MG63 (cell line): ENCODE data around the gene FMNL3. TPM values are rescaled to one million over a fixed set of nuclear protein-coding genes. Genes with fewer than 3 reads are reported as not detected.
A peak's percentile ranks its signal among the peaks of the same experiment; 100 is the strongest.

ENCODE experiments used
- DNase-seq: peaks from one replicate; pipeline ENCODE4 v3.0.0-alpha.2; 2020
- H3K27me3 ChIP-seq: fragments of 250-450 bp; sonication (Bioruptor Pico); 2 replicates; pipeline ENCODE4 v1.5.1; 2020; ENCODE audit warnings: mild to moderate bottlenecking, moderate library complexity
- H3K36me3 ChIP-seq: fragments of 250-450 bp; sonication (Bioruptor Pico); 2 replicates; pipeline ENCODE4 v1.5.1; 2020; ENCODE audit warnings: mild to moderate bottlenecking, moderate library complexity
- H3K4me3 ChIP-seq: fragments of 250-450 bp; sonication (Bioruptor Pico); 2 replicates; pipeline ENCODE4 v1.5.1; 2020; ENCODE audit warnings: mild to moderate bottlenecking, moderate library complexity
- H3K9me3 ChIP-seq: fragments of 250-450 bp; sonication (Bioruptor Pico); 2 replicates; pipeline ENCODE4 v1.5.1; 2020; ENCODE audit warnings: mild to moderate bottlenecking, moderate library complexity
- total RNA-seq: library from RNA; depleted of rRNA; stranded (reverse); fragments of >200 nt; shearing (Covaris generic); gene quantifications from 2 replicates; pipeline ENCODE4 v1.2.3, GENCODE V29; 2014; ENCODE audit warnings: low replicate concordance

FMNL3 gene
- total RNA-seq, 1 experiment from 2014 or later = 12.8 TPM

DNA sequence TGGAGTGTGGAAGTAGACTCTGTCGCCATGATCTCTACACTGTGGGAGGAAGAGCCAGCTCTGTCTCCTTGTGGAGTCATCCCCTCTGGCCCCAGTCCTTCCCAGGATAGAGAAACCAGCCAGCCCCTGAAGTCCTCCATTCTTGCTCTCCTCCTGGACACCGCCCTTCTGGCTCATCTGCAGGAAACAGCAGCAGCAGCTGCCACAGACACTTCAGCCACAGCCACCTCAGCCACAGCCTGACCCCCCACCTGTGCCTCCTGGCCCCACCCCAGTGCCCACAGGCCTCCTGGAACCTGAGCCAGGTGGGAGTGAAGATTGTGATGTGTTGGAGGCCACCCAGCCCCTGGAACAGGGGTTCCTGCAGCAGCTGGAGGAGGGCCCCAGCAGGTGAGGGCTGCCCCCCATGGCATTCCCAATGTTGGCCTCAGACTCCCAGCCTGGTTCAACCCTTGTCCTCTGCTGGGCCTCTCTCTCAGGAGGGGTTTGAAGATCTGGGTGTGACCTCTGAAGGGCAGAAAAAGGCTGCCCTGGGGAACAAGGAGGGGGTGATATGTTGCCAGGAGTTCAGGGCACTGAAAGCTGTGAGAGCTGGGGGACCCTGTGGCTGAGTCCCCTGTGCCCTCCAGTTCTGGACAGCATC lies 73.4 kb downstream of the FMNL3 start:
- H3K27me3 ChIP-seq = no peaks in the 10 kb centered on the region
- no peaks in the 10 kb centered on the region for H3K9me3 ChIP-seq
- no peak for DNase-seq
- H3K4me3 ChIP-seq = no peak overlapping the region
- no peaks in the 10 kb centered on the region for H3K36me3 ChIP-seq

DNA sequence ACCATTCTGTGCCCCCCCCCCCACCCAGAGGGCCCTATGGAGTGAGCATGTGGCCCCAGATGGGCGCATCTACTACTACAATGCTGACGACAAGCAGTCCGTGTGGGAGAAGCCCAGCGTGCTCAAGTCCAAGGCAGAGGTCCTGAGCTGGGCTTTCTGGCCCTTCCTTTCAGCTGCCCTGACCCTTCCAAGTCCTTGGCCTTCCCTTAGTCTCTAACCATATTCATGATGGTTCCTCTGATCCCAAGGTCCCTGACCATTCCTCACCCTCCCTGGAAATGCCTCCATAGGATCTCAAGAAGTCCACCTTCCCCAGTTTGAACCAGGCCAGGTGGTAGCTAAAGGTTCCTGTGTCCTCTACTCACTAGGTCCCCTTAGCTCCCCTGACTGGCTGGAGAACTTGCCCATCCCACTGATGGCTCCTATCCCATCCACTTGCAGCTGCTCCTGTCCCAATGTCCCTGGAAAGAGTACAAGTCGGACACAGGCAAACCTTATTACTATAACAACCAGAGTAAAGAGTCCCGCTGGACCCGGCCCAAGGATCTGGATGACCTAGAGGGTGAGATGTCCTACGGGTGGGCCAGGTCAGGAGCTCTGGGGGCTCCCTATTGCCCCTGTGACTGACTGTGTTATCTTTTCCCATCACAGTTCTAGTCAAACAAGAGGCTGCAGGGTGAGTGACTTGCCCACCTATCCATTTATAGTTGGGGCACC lies 74.1 kb downstream of the FMNL3 start:
- Histone ChIP-seq H3K4me3 (no peak overlapping the region), H3K36me3 (no peaks in the 10 kb centered on the region), H3K27me3 (no peaks in the 10 kb centered on the region), H3K9me3 (no peaks in the 10 kb centered on the region)
- no peak for DNase-seq

DNA sequence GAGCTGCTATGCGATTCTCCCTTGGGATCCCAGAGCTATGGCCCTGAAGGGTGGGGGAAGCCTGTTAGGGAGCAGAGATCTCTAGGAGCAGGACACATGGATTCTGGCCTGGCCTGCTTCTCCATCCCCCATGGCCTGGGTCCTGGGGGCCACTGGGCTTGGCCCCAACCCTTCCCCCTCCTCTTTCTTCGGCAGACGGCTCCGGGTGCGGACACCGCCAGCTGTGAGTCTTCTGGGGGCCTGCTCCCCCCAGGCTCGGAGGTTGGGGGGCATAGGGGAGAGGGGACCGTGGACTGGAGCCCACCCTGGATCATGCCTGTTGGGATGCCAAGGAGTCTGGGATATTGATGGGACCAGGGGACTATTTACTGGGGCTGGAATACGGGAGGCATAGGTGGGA lies 74.8 kb downstream of the FMNL3 start:
- Histone ChIP-seq H3K4me3 (no peak overlapping the region), H3K36me3 (no peaks in the 10 kb centered on the region)
- no peak for DNase-seq

DNA sequence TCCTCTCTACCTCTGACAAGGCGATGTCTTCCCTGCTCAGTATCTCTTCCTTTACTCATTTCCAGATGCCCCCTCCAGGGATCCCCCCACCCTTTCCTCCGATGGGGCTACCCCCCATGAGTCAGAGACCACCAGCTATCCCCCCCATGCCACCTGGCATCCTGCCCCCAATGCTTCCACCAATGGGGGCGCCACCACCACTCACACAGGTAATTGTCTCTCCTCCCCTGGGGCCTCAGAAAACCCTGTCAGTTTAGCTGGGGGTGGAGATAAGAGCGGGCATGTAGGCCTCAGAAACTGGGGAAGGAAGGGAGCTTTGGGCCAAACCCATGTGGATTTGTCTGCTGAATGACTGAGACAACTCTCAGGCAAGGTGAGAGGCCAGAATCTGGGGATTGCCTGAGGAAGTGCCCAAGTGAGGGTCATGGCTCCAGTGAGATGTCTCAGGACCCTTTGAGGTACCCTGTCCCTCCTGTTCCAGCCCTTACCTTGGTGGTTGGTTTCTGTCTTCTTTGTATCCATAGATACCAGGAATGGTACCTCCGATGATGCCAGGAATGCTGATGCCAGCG lies 75.8 kb downstream of the FMNL3 start:
- DNase-seq = no peak
- Histone ChIP-seq H3K27me3 (no peaks in the 10 kb centered on the region), H3K4me3 (no peak overlapping the region), H3K9me3 (no peaks in the 10 kb centered on the region), H3K36me3 (no peaks in the 10 kb centered on the region)

More for the DNA sequence above, 74.8 kb downstream of the FMNL3 start:
- Histone ChIP-seq H3K9me3 (no peaks in the 10 kb centered on the region), H3K27me3 (no peaks in the 10 kb centered on the region)

DNA sequence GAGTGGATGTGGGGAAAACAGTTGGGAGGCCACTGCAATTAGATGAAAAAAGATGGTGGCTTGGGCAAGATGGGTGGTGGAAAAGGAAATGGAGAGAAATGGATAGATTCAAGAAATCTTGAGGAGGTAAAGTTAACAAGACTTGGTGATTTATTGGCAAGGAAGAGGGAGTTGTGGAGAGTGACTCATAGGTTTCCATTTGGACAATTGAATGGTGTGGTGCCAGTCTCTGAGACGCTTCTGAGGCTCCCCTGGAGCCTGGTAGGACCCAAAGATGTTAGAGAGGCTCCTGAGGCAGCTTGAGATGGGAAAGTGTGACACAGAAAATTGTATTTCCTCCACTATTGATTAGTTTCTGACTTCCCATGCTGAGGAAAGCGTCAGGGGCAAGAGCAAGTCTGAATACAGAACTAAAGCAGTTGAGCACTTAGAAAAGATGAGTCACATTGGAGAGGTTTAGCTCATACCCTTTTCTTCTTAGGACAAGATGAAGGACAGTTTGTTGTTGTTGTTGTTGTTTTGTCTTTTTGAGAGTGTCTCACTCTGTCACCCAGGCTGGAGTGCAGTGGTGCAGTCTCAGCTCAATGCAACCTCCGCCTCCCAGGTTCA lies 79.3 kb downstream of the FMNL3 start:
- H3K36me3 ChIP-seq = no peaks in the 10 kb centered on the region
- no peak overlapping the region for H3K4me3 ChIP-seq
- H3K9me3 ChIP-seq = no peaks in the 10 kb centered on the region
- peak; percentile 43 for DNase-seq
- H3K27me3 ChIP-seq = no peaks in the 10 kb centered on the region

DNA sequence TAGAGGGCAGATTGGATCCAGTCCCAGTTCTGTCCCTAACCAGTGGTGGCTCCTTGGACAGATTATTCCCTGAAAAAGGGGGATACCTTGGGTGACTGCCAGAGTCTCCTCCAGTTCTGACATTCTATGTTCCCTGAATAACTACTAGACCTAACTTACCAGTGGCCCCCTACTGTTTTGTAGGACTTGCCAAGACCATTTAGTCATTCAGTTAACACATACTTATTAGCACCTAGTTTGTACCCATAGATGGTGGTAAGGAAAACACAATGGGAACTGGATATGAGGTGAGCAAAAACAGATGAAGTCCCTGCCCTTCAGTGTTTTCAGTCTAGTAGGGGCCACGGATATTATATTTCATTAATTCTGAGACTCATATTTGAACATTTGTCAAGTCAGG lies 80.4 kb downstream of the FMNL3 start:
- Histone ChIP-seq H3K27me3 (no peaks in the 10 kb centered on the region), H3K9me3 (no peaks in the 10 kb centered on the region), H3K4me3 (no peak overlapping the region), H3K36me3 (no peaks in the 10 kb centered on the region)
- DNase-seq = no peak

DNA sequence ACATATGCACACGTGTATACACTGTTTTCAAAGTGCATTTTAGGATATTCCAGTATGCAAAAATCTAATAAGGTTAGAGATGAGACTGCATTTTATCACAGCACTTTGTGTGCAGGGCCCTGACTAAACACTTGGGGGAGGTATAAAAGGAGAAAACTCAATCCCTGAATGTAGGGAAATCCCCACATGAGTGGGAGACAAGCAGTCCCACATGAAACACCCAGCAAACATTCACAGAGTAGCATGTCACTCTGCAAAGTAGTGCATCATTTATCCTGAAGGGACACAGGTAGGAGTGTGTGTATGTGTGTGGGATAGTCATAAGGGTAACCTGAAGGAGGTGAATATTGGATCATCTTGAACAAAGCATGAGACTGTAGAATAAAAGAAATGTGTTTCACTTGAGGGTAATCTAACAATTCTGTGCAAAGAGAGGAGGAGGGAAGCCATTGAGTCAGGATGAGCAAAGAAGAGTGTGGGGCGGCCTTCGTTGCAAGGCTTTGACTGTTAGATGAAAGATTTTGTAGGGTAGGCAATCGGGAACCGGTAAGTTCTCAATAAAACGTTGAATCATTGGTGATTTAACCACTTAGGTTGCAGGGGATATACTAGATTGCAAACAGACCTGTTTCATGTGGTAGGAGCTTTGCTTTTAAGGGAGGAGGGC lies 80.9 kb downstream of the FMNL3 start:
- H3K9me3 ChIP-seq = no peaks in the 10 kb centered on the region
- DNase-seq = no peak
- H3K27me3 ChIP-seq = no peaks in the 10 kb centered on the region
- H3K36me3 ChIP-seq = no peaks in the 10 kb centered on the region
- H3K4me3 ChIP-seq = no peak overlapping the region

DNA sequence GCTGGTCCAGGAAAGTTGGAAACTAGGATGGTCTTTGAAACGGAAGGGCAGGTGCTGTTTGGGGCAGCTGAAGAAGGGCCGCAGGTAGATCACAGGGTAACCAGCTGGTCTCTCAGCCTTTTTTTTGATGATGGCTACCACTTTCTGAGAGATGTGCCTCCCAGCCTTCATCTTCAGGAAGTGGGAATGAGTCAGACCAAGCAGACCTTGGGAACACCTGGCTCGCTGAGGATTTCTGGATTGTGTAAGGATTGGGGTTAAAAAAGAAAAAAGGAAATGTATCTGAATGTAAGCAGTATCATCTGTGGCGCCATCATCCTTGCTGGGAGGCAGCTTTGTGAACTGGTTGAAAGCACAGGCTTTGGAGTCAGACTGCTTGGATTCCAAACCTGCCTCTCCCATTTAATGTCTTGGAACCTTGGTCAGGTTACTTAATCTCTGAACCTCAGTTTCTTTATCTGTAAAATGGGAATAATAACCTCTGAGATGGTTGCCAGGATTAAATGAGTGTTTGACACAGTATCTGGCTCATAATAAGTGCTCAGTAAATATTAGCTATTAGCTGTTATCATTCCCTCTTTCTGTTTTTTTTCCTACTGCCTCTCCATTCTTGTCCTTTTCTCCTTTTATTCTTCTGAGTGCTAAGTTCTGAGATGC lies 82.2 kb downstream of the FMNL3 start:
- H3K9me3 ChIP-seq = no peaks in the 10 kb centered on the region
- H3K4me3 ChIP-seq = no peak overlapping the region
- no peaks in the 10 kb centered on the region for H3K27me3 ChIP-seq
- DNase-seq = no peak
- H3K36me3 ChIP-seq = no peaks in the 10 kb centered on the region

DNA sequence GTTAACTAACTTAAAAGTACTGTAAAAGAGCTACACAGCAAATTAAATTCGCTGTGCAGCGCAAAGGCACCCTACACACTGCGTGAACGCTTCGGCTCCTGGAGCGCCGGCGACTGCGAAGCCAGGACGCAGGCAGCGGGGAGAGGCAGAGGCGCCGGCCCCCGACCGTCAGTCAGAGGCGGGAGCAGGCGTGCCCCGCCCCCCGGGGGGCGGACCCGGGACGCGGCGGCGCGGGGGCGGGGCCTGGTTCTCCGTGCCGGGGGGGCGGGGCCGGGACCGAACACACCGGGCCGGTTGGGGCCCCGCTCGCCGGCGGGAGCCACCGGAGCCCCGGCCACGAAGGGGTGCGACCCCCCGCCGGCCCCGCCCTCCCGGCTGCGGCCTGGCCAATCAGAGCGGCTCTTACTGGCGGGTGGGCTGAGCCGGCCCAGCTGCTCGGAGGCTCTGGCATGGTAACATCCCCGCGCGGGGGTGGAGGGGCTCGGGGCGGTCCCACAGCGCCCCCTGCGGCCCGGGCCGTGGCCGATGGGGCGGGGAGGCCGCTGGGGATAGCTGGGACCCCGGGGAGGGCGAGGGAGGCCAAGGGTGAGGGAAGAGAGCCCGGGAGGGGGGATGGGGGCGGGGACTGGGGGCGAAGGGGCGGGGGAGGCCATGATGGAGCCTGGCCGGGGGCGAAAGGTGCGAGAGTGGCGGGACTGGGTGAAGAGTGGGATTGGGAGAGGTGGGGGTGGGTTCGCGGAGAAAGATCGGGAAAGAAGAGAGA lies 83.9 kb downstream of the FMNL3 start, which contains the start of gene PRPF40B:
TSS of gene PRPF40B (plus strand) at position 420 of the 763 bp plus-strand sequence. CDS start at position 450, 30 bp downstream.
- no peaks in the 10 kb centered on the region for H3K36me3 ChIP-seq
- no peaks in the 10 kb centered on the region for H3K9me3 ChIP-seq
- DNase-seq = peak; percentile 82
- peak within 1 kb of the TSS; percentile 52 for H3K4me3 ChIP-seq
- no peaks in the 10 kb centered on the region for H3K27me3 ChIP-seq

DNA sequence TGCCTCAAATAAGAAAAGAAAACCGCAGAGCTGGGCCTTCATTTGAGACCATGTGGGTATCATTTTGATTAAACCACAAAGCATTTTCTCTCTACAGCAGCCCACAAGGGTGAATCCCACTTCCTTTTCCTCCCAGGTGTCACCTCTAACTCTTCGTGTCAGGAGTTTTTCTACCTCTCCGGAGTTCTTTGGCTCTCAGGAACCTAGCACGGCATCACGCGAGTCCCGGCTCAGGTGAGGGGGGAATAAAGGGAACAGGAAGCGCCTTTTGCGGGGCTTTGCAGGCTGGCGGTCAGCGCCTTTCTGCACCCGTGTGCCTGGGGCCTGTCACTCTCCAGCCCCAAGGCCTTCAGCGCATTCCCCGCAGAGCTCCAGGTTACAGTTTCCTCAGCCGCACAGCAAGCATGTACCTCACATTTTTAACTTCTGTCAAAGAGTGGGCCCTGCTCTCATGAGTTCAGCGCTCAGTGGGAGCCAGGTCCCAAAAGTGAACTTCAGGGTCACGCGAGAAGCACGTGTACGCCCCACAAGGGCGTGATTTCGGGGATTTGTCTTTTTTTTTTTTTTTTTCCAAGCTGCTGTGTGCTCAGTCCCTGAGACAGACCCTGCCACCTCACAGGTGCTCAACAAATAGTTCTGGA lies 84.6 kb downstream of the FMNL3 start:
- Histone ChIP-seq H3K27me3 (no peaks in the 10 kb centered on the region), H3K9me3 (no peaks in the 10 kb centered on the region), H3K4me3 (peak overlapping the region; percentile 52), H3K36me3 (no peaks in the 10 kb centered on the region)
- peak; percentile 26 for DNase-seq

DNA sequence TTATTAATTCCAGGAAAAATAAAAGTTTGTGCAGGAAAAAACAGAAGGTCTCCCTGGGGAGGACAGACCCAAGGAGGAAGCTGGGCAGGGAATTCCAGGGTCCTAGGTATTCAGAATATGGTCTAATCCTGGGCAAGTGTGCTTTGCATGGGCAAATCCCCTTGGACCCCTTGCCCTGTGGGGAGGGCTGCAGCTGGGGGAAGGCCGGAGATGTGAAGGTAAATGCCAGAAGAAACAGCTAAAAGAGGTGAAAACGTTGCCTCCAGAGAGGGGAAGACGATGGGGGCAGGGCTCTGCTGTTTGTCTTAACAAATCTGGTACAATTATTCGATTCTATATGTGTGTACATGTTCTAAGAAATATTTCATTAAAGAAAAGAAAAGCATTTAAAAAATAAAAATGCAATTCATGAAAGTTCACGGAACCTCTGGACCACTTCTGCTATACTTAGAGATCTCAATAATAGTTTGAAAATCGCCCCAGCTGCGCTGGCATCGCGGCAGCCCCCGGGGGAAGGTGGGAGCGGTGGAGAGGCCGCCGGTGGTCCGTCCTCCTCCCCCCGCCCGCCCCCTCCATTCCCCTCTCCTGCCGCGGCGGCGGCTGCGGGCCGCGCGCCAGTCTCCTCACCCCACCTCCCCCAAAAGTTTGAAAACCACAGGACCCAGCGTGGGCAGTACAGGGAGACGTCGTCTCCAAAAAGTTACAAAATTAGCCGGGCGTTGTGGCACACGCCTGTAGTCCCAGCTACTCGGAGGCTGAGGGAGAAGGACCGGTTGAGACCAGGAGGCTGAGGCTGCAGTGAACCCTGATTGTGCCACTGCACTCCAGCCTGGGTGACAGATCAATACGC lies 85.3 kb downstream of the FMNL3 start:
- H3K36me3 ChIP-seq = no peaks in the 10 kb centered on the region
- H3K27me3 ChIP-seq = no peaks in the 10 kb centered on the region
- no peak for DNase-seq
- no peaks in the 10 kb centered on the region for H3K9me3 ChIP-seq
- peak overlapping the region; percentile 52 for H3K4me3 ChIP-seq

DNA sequence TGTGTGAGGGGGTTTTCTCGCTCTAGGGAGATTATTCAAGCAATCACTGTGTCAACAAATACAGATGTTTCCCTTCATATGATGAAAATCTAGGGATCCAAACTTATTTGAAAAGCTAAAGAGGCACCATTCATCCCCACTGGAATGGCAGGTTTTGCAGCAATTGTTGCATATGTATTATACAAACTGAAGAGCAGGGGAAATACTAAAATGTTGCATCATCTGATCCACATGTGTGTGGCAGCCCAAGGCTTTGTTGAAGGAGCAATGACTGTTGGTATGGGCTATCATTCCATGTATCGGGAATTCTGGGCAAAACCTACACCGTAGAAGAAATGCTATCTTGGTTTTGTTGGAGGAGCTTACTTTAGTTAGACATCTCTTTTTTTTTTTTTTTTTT lies 87.9 kb downstream of the FMNL3 start:
- no peaks in the 10 kb centered on the region for H3K27me3 ChIP-seq
- H3K4me3 ChIP-seq = no peak overlapping the region
- DNase-seq = no peak
- peaks cover 2% of the 10 kb centered on the region; the same call in 1 of the 2 replicates for H3K9me3 ChIP-seq
- H3K36me3 ChIP-seq = no peaks in the 10 kb centered on the region

DNA sequence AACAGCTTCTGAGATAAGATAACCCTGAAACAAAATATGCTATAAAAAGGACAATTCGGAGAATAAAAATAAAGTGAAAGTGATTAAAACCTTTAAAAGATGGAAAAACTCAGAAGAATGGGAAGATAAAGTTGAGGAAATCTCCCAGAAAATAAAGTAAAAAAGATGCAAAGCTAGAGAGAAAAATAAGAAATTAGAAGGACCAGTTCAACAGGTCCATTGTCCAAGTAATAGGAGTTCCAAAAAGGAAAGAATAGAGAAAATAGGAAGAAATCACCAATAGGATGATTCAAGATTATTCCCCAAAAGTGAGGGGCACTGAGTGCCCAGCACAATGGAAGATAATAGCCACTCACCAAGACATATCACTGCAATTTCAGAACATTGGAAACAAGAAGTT lies 88.6 kb downstream of the FMNL3 start:
- no peaks in the 10 kb centered on the region for H3K36me3 ChIP-seq
- H3K27me3 ChIP-seq = no peaks in the 10 kb centered on the region
- H3K4me3 ChIP-seq = no peak overlapping the region
- H3K9me3 ChIP-seq = peaks cover 2% of the 10 kb centered on the region; the same call in 1 of the 2 replicates
- DNase-seq = no peak

DNA sequence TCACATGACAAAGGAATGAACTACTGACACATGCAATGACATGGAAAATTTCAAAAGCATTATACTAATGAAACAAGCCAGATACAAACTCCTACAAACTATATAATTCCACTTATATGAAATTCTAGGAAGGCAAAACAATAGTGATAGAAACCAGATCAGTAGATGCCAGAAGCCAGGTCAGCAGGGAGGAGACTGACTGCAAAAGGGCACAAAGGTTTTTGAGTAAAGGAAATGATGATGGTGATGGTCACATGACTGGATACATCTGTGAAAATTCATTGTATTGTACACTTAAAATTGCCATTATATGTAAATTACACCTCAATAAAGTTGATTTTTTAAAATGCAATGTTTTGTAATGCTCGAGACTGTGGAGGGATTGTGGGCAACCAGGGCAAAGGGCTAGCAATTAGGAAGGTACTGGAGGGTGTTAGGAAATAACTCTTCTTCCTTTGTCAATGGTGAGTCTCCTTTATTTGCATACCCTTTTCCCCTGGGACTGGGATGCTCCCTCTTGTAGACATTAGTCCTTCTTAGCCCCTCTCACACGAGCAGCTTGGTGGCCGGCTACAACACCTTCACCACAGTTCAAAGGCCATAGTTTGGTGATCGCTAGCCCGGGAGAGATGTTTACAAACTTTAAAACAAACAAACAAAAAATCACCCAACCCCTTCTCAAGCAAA lies 90.5 kb downstream of the FMNL3 start:
- no peak overlapping the region for H3K4me3 ChIP-seq
- H3K27me3 ChIP-seq = no peaks in the 10 kb centered on the region
- no peak for DNase-seq
- H3K9me3 ChIP-seq = peaks cover 2% of the 10 kb centered on the region; the same call in 1 of the 2 replicates
- no peaks in the 10 kb centered on the region for H3K36me3 ChIP-seq
